ENCODE data around the gene TIGD3. TPM values are rescaled to one million over a fixed set of nuclear protein-coding genes. Genes with fewer than 3 reads are reported as not detected.

The TIGD3 gene
- total and polyA plus RNA-seq, 2 experiments from 2014 or later, result 1.2 to 3.0 TPM

DNA sequence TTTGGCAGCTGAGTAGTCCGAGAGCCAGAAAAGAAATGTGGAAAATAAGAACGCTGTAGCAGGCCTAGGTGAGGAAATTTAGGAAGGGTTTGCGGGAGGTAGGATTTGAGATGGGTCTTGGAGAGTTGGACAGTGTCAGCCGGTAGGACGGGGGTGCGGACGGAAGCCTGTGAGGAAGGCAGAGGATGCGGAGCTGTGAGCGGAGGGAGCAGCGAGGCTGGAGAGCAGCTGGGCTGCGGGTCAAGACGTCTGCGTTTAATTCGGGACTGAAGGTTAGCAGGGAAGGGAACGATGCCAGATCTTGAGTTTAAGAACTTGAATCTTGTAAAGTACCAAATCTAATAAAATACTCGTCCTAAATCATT, 669 bp upstream of the TIGD3 start:
- Histone ChIP-seq H4K20me1 (replicated peaks; ENCODE audit: insufficient read depth) (peaks cover 7% of the 10 kb centered on the region; the same call in 1 of the 2 replicates), H3K36me3 (ENCODE audit: insufficient read depth) (peaks cover 19% of the 10 kb centered on the region), H3K4me3 (peak overlapping the region; percentile 92), H3K4me1 (ENCODE audit: insufficient read depth) (peaks cover 6% of the 10 kb centered on the region; the same call in 1 of the 2 replicates), H2AFZ (0 out of 2 replicates have a peak overlapping the region, but pooled peaks have one; percentile 85), H3F3A (replicated peaks; ENCODE audit: low read depth) (peaks cover 16% of the 10 kb centered on the region), H3K27me3 (ENCODE audit: insufficient read depth) (peaks cover 31% of the 10 kb centered on the region), H3K9me2 (ENCODE audit: insufficient read depth) (no peaks in the 10 kb centered on the region), H3K4me2 (peak overlapping the region; percentile 99), H3K27ac (ENCODE audit: low read depth) (0 out of 2 replicates have a peak overlapping the region, but pooled peaks have one; percentile 3), H3K79me2 (replicated peaks; ENCODE audit: insufficient read depth) (no peaks in the 10 kb centered on the region)
- H3K4me3 Mint-ChIP-seq, result peak overlapping the region; percentile 69
- DNase-seq (ENCODE audit: low spot score) (no peak), ATAC-seq (peak; percentile 37)
- H3K27me3 Mint-ChIP-seq (ENCODE audit: insufficient read depth, low read depth, poor library complexity), result peaks cover 37% of the 10 kb centered on the region
- peaks cover 10% of the 10 kb centered on the region for H3K4me1 Mint-ChIP-seq
- peaks cover 38% of the 10 kb centered on the region for H3K36me3 Mint-ChIP-seq (ENCODE audit: low read depth)
- H3K9me3 Mint-ChIP-seq, result no peaks in the 10 kb centered on the region
- H3K27ac Mint-ChIP-seq, result no peak overlapping the region
- TF ChIP-seq, protein P1, sequence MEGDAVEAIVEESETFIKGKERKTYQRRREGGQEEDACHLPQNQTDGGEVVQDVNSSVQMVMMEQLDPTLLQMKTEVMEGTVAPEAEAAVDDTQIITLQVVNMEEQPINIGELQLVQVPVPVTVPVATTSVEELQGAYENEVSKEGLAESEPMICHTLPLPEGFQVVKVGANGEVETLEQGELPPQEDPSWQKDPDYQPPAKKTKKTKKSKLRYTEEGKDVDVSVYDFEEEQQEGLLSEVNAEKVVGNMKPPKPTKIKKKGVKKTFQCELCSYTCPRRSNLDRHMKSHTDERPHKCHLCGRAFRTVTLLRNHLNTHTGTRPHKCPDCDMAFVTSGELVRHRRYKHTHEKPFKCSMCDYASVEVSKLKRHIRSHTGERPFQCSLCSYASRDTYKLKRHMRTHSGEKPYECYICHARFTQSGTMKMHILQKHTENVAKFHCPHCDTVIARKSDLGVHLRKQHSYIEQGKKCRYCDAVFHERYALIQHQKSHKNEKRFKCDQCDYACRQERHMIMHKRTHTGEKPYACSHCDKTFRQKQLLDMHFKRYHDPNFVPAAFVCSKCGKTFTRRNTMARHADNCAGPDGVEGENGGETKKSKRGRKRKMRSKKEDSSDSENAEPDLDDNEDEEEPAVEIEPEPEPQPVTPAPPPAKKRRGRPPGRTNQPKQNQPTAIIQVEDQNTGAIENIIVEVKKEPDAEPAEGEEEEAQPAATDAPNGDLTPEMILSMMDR (conservative IDR thresholded peaks at IDR 0.05; ENCODE audit: low read depth in 2 of 2), result no peak
- TF ChIP-seq ZNF462 (CRISPR knock-in tag; IDR thresholded peaks at IDR 0.05), result no peak
- peak; percentile 45; the same call in 1 of the 2 replicates for TF ChIP-seq POLR2AphosphoS5 (IDR thresholded peaks at IDR 0.05; ENCODE audit: low read depth)

Measured in GM23338 (cell line).